Nephron progenitor cell (in vitro differentiated cells): Measurements from ENCODE around the gene AMOTL1.

Source experiments
- DNase-seq: peaks from one replicate; pipeline ENCODE4 v3.0.0; 2021
- H3K27ac Mint-ChIP-seq: 2 replicates; pipeline ENCODE4 v1.8.0; 2021; ENCODE audit warnings: mild to moderate bottlenecking, moderate library complexity, mixed read lengths
- H3K27me3 Mint-ChIP-seq: 2 replicates; pipeline ENCODE4 v1.8.0; 2021; ENCODE audit warnings: mild to moderate bottlenecking, low read depth, mixed read lengths; ENCODE audit not compliant: poor library complexity
- H3K36me3 Mint-ChIP-seq: 2 replicates; pipeline ENCODE4 v1.8.0; 2021; ENCODE audit warnings: low read depth, mixed read lengths
- H3K4me1 Mint-ChIP-seq: 2 replicates; pipeline ENCODE4 v1.8.0; 2021; ENCODE audit warnings: mixed read lengths
- H3K4me3 Mint-ChIP-seq: 2 replicates; pipeline ENCODE4 v1.8.0; 2021; ENCODE audit warnings: mild to moderate bottlenecking, moderate library complexity, mixed read lengths
- H3K9me3 Mint-ChIP-seq: 2 replicates; pipeline ENCODE4 v1.8.0; 2021; ENCODE audit warnings: mild to moderate bottlenecking, moderate library complexity, mixed read lengths
- CTCF ChIP-seq: fragments of 200-600 bp; sonication (generic); IDR thresholded peaks from 2 replicates; pipeline ENCODE4 v1.5.0; 2021; ENCODE audit warnings: antibody characterized with exemption

The AMOTL1 gene, protein sequence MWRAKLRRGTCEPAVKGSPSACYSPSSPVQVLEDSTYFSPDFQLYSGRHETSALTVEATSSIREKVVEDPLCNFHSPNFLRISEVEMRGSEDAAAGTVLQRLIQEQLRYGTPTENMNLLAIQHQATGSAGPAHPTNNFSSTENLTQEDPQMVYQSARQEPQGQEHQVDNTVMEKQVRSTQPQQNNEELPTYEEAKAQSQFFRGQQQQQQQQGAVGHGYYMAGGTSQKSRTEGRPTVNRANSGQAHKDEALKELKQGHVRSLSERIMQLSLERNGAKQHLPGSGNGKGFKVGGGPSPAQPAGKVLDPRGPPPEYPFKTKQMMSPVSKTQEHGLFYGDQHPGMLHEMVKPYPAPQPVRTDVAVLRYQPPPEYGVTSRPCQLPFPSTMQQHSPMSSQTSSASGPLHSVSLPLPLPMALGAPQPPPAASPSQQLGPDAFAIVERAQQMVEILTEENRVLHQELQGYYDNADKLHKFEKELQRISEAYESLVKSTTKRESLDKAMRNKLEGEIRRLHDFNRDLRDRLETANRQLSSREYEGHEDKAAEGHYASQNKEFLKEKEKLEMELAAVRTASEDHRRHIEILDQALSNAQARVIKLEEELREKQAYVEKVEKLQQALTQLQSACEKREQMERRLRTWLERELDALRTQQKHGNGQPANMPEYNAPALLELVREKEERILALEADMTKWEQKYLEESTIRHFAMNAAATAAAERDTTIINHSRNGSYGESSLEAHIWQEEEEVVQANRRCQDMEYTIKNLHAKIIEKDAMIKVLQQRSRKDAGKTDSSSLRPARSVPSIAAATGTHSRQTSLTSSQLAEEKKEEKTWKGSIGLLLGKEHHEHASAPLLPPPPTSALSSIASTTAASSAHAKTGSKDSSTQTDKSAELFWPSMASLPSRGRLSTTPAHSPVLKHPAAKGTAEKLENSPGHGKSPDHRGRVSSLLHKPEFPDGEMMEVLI

DNA sequence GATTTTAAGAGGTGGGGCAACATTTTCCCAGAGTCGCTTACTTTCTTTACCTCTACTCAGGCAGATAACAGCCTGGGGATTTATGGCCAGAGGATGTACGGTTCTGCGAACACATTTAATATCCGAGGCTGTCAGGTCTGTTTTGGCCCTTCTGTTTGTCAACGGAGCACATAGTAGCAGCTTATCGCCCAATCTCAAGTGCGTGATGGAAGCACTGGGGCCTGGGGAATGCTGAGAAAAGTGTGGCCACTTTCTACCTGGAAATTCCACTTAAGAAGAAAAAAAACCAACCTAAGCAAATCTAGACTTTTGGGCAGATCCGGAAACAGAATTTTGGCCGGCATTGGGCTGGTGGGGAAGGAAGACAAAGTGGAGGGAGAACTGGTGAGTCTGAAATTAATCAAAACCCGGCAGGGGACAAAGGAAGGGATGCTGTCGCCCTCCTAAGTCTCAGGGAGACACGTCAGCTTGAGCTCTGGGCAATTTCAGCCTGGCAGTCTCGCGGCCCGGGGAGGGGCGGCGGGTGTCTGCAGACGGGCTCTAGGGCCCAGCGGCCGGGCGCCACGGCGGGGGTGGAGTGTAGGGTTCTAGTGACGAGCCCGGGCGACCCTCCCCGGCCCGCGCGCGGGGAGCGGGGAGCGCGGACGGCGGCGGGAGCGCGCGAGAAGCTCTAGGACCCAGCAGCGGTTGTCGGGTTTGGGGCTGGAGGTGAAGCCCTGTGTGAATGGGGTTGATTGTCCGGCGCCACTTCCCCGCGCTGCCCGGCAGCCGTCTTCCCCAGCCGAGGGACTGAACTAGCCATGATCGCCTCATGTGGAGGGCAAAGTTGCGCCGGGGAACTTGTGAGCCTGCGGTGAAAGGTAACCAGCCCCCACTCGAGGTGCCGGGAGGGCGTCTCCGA, at the start of gene AMOTL1:
Gene AMOTL1, plus strand, starts transcription at position 656 of the 901 bp plus-strand sequence. Its CDS starts 156 bp downstream, at position 812.
- Mint-ChIP-seq H3K36me3 (peaks cover 18% of the 10 kb centered on the region), H3K9me3 (peaks cover 12% of the 10 kb centered on the region), H3K4me3 (no peak within 1 kb of the TSS), H3K4me1 (peaks cover 29% of the 10 kb centered on the region), H3K27ac (peak within 1 kb of the TSS; percentile 82), H3K27me3 (no peaks in the 10 kb centered on the region)
- DNase-seq = peak; percentile 90
- no peak for TF ChIP-seq CTCF

GRCh38 chr11:94719876-94720275, 48.3 kb upstream of the AMOTL1 start:
- Mint-ChIP-seq H3K36me3 (no peaks in the 10 kb centered on the region), H3K9me3 (peaks cover 11% of the 10 kb centered on the region), H3K27ac (no peak overlapping the region), H3K27me3 (peaks cover 3% of the 10 kb centered on the region), H3K4me1 (peaks cover 17% of the 10 kb centered on the region), H3K4me3 (no peak overlapping the region)
- TF ChIP-seq CTCF = no peak
- no peak for DNase-seq

DNA sequence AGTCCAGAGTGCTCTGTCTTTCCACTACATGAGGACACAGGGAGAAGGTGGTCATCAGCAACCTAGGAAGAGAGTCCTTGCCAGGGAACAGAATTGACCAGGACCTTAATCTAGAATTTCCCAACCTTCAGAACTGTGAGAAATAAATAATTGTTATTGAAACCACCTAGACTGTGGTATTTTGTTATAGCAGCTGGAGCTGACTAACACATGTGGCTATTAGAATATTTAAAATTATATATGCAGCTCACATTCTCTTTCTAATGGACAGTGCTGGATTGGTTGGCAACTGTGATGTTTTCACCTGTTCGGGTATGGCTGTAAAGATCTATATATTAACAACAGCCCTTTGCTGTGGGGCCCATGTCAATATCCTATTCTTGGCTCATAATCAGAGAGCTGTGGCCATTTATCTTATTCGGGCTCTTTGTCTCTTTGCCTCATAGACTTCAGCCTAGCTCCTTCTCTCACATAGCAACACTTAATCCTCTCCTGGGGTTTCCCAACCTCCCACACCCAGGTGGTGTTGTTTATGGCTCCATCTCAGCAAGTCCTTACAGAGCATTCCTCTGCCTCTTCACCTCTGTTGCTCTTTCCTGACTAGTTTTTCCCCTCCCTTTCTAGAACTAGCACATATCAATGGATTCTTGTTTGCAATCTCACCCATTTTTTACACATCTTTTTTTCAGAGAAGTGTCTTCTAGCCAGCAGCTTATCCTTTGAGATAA, 46.4 kb upstream of the AMOTL1 start:
- peaks cover 11% of the 10 kb centered on the region for H3K9me3 Mint-ChIP-seq
- peaks cover 3% of the 10 kb centered on the region for H3K27me3 Mint-ChIP-seq
- H3K4me3 Mint-ChIP-seq = no peak overlapping the region
- peaks cover 17% of the 10 kb centered on the region for H3K4me1 Mint-ChIP-seq
- no peak for DNase-seq
- no peak for TF ChIP-seq CTCF
- H3K36me3 Mint-ChIP-seq = no peaks in the 10 kb centered on the region
- no peak overlapping the region for H3K27ac Mint-ChIP-seq

GRCh38 chr11:94722735-94723134, 45.4 kb upstream of the AMOTL1 start:
- Mint-ChIP-seq H3K4me1 (peaks cover 17% of the 10 kb centered on the region), H3K36me3 (no peaks in the 10 kb centered on the region), H3K9me3 (peaks cover 6% of the 10 kb centered on the region), H3K4me3 (no peak overlapping the region), H3K27ac (no peak overlapping the region), H3K27me3 (no peaks in the 10 kb centered on the region)
- TF ChIP-seq CTCF = no peak
- DNase-seq = no peak

DNA sequence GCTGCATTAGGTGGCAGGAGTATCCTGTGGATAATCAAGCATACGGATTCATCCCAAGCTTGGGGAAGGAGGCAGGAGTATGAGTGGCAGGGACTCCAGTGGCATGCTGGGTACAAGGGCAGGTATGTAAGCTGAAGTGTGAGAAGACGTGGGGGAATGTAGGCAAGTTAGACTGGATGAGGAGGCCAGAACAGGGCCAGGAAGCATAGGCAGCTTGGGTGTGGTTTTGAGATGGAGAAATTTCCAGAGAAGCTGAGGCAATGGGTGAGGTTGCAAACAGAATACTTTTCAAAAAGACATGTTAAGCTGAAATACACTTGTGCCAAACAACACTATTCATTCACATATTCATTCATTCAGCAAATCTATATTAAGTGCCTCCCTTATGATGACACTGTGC, 43.1 kb upstream of the AMOTL1 start:
- H3K9me3 Mint-ChIP-seq = peaks cover 3% of the 10 kb centered on the region
- no peaks in the 10 kb centered on the region for H3K27me3 Mint-ChIP-seq
- H3K4me3 Mint-ChIP-seq = no peak overlapping the region
- no peak for TF ChIP-seq CTCF
- no peak for DNase-seq
- H3K27ac Mint-ChIP-seq = no peak overlapping the region
- H3K4me1 Mint-ChIP-seq = peaks cover 15% of the 10 kb centered on the region
- H3K36me3 Mint-ChIP-seq = no peaks in the 10 kb centered on the region
